Metanephros (tissue), 1 donor: ENCODE results near the gene ZNF594. TPM values are rescaled to one million over a fixed set of nuclear protein-coding genes. Genes with fewer than 3 reads are reported as not detected.

Experiments used
- total RNA-seq: library from RNA; depleted of rRNA; stranded (reverse); fragments of >200 nt; gene quantifications from one replicate; pipeline ENCODE4 v1.2.3, GENCODE V29; 2014

The ZNF594 gene
- total RNA-seq, result 17.3 TPM

DNA sequence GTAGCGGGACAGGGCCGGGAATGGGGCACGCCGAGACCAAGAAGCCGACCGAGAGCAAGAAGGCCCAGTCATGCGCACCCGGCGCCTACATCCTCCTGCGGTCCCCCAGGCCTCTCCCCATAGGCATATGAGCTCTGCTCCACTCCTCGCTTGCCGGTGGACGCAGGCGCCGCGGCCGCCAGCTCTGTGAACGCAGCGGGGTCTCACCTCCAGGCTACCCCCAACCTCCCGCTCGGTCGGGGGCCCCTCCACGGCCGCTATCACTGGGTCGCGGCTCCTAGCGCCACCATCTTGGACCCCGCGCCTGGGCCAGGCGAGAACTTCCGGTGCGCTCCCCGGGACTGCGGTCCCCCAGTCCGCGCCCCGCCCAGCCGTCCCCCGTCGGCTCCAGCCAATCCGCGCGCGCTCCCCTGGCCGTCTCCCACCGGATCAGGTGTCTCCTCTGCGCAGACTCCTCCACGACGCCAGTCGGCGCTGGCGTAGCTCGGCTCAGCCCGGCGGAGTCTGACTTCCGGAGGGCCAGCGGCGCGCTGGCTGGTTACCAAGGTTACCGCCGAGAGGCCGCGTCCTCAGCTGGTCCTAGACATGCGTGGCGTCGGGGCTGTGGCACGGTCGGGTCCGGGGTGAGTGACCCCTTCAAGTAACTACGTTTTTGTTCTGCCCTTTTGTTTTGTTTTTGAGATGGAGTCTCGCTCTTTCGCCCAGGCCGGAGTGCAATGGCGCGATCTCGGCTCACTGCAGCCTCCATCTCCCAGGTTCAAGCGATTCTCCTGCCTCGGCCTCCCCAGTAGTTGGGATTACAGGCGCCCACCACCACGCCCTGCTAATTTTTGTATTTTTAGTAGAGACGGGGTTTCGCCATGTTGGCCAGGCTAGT lies at the start of gene ZNF594:
Gene ZNF594 (minus strand): TSS at position 328 of the 877 bp plus-strand sequence. CDS start 7,612 bp downstream, outside the sequence.

DNA sequence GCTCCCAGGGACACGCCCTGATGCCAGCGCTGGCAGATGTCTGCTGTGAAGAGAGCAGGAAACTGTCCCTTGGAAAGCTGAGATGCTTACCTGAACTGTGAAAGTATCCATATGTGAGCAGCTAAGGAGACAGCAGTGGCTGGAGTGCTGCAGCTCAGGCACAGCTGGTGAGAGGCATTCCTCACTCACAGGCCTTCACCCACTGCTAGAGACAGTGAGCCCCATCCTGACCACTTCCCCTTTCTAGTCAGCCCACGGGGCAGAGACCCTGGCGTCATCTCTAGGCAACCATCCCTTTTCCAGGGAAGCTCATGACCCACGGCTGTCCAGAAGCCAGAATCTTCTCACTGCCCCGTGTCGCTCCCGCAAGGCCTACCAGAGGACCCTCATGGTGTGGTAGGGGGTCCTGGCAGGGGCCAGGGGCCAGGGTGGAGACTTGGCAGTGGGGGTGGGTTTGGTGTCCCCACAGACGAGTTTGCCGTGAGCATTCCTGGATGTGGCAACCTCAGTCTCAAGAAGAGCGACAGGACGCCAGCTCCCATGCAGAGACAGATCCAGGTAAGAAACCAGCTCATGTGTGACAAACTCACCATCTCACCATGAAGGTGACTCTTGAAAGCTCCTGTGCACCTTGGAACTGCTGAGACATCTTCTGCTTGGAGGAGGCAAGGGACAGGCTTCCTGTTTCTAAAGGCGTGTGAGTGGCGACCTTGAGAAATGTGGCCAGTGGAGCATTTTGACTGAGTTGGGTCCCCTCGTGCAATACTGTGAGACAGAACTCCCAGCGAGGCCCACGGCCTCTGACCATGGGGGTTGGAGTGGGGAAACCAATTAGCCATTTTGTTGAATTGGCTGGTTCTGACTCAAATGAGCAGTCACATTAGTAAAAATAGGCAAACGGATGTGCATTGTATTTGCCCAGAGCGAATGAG lies 43.2 kb upstream of the ZNF594 start, which contains the start of gene SCIMP:
Gene SCIMP (minus strand): TSS at position 216 of the 932 bp plus-strand sequence. CDS start 105 bp downstream, at position 111.

Other genes starting within 250 kb of the ZNF594 start
- 419 TPM for gene PFN1, start 243.3 kb downstream of the ZNF594 start, total RNA-seq
- 699 TPM for gene ENO3, start 240.7 kb downstream of the ZNF594 start, total RNA-seq
- gene SPAG7, start 224.1 kb downstream of the ZNF594 start, total RNA-seq, result 76.4 TPM
- gene CAMTA2, start 204.2 kb downstream of the ZNF594 start, total RNA-seq, result 15.8 TPM
- 0.58 TPM for gene INCA1, start 194.3 kb downstream of the ZNF594 start, total RNA-seq
- gene KIF1C, start 193.9 kb downstream of the ZNF594 start, total RNA-seq, result 44.0 TPM
- 0.58 TPM for gene SLC52A1, start 156.4 kb downstream of the ZNF594 start, total RNA-seq
- 6.9 TPM for gene ZFP3, start 113.4 kb downstream of the ZNF594 start, total RNA-seq
- gene ZNF232, start 80.0 kb downstream of the ZNF594 start, total RNA-seq, result 10.4 TPM
- 1.7 TPM for gene USP6, start 75.8 kb downstream of the ZNF594 start, total RNA-seq
- gene SCIMP, start 43.0 kb upstream of the ZNF594 start, total RNA-seq, result 1.8 TPM
- 33.9 TPM for gene RABEP1, start 90.4 kb upstream of the ZNF594 start, total RNA-seq
- gene NUP88, start 227.8 kb upstream of the ZNF594 start, total RNA-seq, result 56.3 TPM
- 61.8 TPM for gene RPAIN, start 228.3 kb upstream of the ZNF594 start, total RNA-seq
- gene C1QBP, start 247.3 kb upstream of the ZNF594 start, total RNA-seq, result 92.0 TPM